Heart left ventricle (tissue), 13 donors: ENCODE measurements around the gene FUBP3.

Source experiments
- CTCF ChIP-seq, 12 donors: fragments of 200-600 bp; sonication (generic) in 4 of 12; IDR thresholded peaks; one replicate each; pipeline versions ENCODE4 v1.5.0 to v1.8.0; 2018 to 2022; ENCODE audit warnings: antibody characterized with exemption in 12 of 12, mild to moderate bottlenecking in 5 of 12
- POLR2A ChIP-seq, 2 donors: fragments of 450-650 bp; IDR thresholded peaks; one replicate each; pipeline ENCODE4 v1.6.1; 2017; ENCODE audit warnings: antibody characterized with exemption in 2 of 2, mild to moderate bottlenecking in 2 of 2, moderate library complexity in 2 of 2
- donor health status: ischemic (EF 13 %, LVEDD 7.1; RV severe dilation, severe dysfunction).
- donor health status: DM: no; HTN: yes; CAD: no.
- donor health status: DM: no; HTN: no; CAD: no.
- donor health status: ischemic (EF 25% LVEDD 6.9; RV normal size, moderate dysfunction).
- donor health status: ischemic (EF 25% LVEDD 5.7; RV mildly dilated, moderate dysfunction).
- donor health status: ischemic (EF 35%, LVEDD 5.7; RV mildly dilated, moderate dysfunction).
- donor health status: nonischemic (EF 11% LVEDD 7.7; RV severe dilation, severe dysfunction).
- donor health status: DM: yes; HTN: yes; CAD: no.
- donor health status: PGD.
- donor health status: ischemic (EF 29% LVEDD 5.4; RV normal size, mild dysfunction).
- donor health status: nonischemic (EF 23%, LVEDD 6.1; RV moderate dilation, normal function).

GRCh38 chr9:130662970-130663257 lies 83.5 kb downstream of the FUBP3 start:
- TF ChIP-seq POLR2A (IDR thresholded peaks at IDR 0.05), result no peak
- TF ChIP-seq CTCF (IDR thresholded peaks at IDR 0.05), result no peak
